CD14-positive monocyte (primary cell): ENCODE data around the gene LSMEM2. TPM values are rescaled to one million over a fixed set of nuclear protein-coding genes. Genes with fewer than 3 reads are reported as not detected.

Experiments used
- DNase-seq, 3 donors: peaks; one replicate each; pipeline ENCODE4 v3.0.0-alpha.2; 2011 to 2022
- H2AFZ ChIP-seq: 2 replicates; pipeline ENCODE4 v1.6.0; 2012; ENCODE audit warnings: mild to moderate bottlenecking, low read depth, low read length, inconsistent platforms; ENCODE audit not compliant: insufficient read depth, poor library complexity, severe bottlenecking
- H3K27ac ChIP-seq, 2 donors: 1 replicate in 1 of 2; 2 replicates in 1 of 2; pipeline ENCODE4 v1.5.1; 2012 to 2013; ENCODE audit warnings: low read length in 2 of 2, control low read depth in 1 of 2, inconsistent platforms in 1 of 2, low read depth in 1 of 2, mild to moderate bottlenecking in 1 of 2
- H3K27me3 ChIP-seq, 2 donors: one replicate each; pipeline versions ENCODE4 v1.6.0 to v1.6.1; 2011 to 2013; ENCODE audit warnings: low read length in 2 of 2; ENCODE audit not compliant: control insufficient read depth in 2 of 2, insufficient read depth in 2 of 2
- H3K36me3 ChIP-seq, 2 donors: replicated peaks in 1 of 2; 1 replicate in 1 of 2; 2 replicates in 1 of 2; pipeline versions ENCODE4 v1.5.1 to v1.6.1; 2012 to 2013; ENCODE audit warnings: low read length in 2 of 2, control low read depth in 1 of 2, inconsistent platforms in 1 of 2, mild to moderate bottlenecking in 1 of 2; ENCODE audit not compliant: insufficient read depth in 2 of 2, control insufficient read depth in 1 of 2
- H3K4me1 ChIP-seq, 2 donors: 1 replicate in 1 of 2; 2 replicates in 1 of 2; pipeline versions ENCODE4 v1.5.1 to v1.6.1; 2012 to 2013; ENCODE audit warnings: low read length in 2 of 2, control low read depth in 1 of 2, inconsistent platforms in 1 of 2, mild to moderate bottlenecking in 1 of 2, moderate library complexity in 1 of 2; ENCODE audit not compliant: insufficient read depth in 2 of 2, control insufficient read depth in 1 of 2
- H3K4me2 ChIP-seq: replicated peaks from 2 replicates; pipeline ENCODE3; 2012; ENCODE audit warnings: low read length, moderate library complexity, mild to moderate bottlenecking; ENCODE audit not compliant: poor library complexity, severe bottlenecking; ENCODE audit errors: extremely low read depth
- H3K4me3 ChIP-seq, 3 experiments: fragments of 200-600 bp in 1 of 3; sonication (generic) in 1 of 3; replicated peaks in 1 of 3; 1 replicate in 2 of 3; 2 replicates in 1 of 3; pipeline ENCODE4 v1.5.1; 2011 to 2013; ENCODE audit warnings: low read length in 3 of 3, mild to moderate bottlenecking in 3 of 3, control low read depth in 2 of 3, low read depth in 2 of 3, inconsistent platforms in 1 of 3, moderate library complexity in 1 of 3
- H3K79me2 ChIP-seq: 2 replicates; pipeline ENCODE4 v1.6.0; 2012; ENCODE audit warnings: mild to moderate bottlenecking, control low read depth, inconsistent platforms, low read length, moderate library complexity; ENCODE audit not compliant: insufficient read depth
- H3K9ac ChIP-seq: 2 replicates; pipeline ENCODE4 v1.6.0; 2017; ENCODE audit warnings: low read length, mild to moderate bottlenecking; ENCODE audit not compliant: insufficient read depth, poor library complexity, severe bottlenecking
- H3K9me3 ChIP-seq, 2 donors: replicated peaks in 1 of 2; 1 replicate in 1 of 2; 2 replicates in 1 of 2; pipeline versions ENCODE4 v1.5.1 to v1.6.1; 2012 to 2013; ENCODE audit warnings: low read length in 2 of 2, control low read depth in 1 of 2; ENCODE audit not compliant: control insufficient read depth in 1 of 2, insufficient read depth in 1 of 2
- H4K20me1 ChIP-seq: 2 replicates; pipeline ENCODE4 v1.6.0; 2012; ENCODE audit warnings: mild to moderate bottlenecking, low read length, control low read depth, moderate library complexity; ENCODE audit not compliant: insufficient read depth
- H3K27ac Mint-ChIP-seq, 7 donors: one replicate each; pipeline ENCODE4 v1.8.0; 2020; ENCODE audit warnings: mild to moderate bottlenecking in 7 of 7, mixed read lengths in 7 of 7, moderate library complexity in 6 of 7, inconsistent platforms in 2 of 7
- H3K27me3 Mint-ChIP-seq, 3 donors: one replicate each; pipeline ENCODE4 v1.8.0; 2021 to 2022; ENCODE audit warnings: low read depth in 3 of 3, mild to moderate bottlenecking in 3 of 3, mixed read lengths in 3 of 3, moderate library complexity in 3 of 3, inconsistent platforms in 1 of 3
- H3K36me3 Mint-ChIP-seq, 2 donors: one replicate each; pipeline ENCODE4 v1.8.0; 2020; ENCODE audit warnings: mixed read lengths in 2 of 2, inconsistent platforms in 1 of 2, mild to moderate bottlenecking in 1 of 2
- H3K4me1 Mint-ChIP-seq: one replicate; pipeline ENCODE4 v1.8.0; 2020; ENCODE audit warnings: mild to moderate bottlenecking, mixed read lengths
- H3K4me3 Mint-ChIP-seq, 2 donors: one replicate each; pipeline ENCODE4 v1.8.0; 2020; ENCODE audit warnings: mild to moderate bottlenecking in 2 of 2, mixed read lengths in 2 of 2, moderate library complexity in 1 of 2
- H3K9me3 Mint-ChIP-seq, 7 donors: one replicate each; pipeline ENCODE4 v1.8.0; 2020 to 2022; ENCODE audit warnings: mixed read lengths in 7 of 7, mild to moderate bottlenecking in 6 of 7, moderate library complexity in 6 of 7, inconsistent platforms in 2 of 7
- CTCF ChIP-seq: fragments of 200-600 bp; IDR thresholded peaks from one replicate; pipeline ENCODE4 v1.8.0; 2022; ENCODE audit warnings: antibody characterized with exemption, mild to moderate bottlenecking
- WGBS: methylation state at CpG from one replicate; pipeline ENCODE4 v1.1.5; 2013; ENCODE audit warnings: missing lambda C conversion rate; ENCODE audit not compliant: insufficient coverage; 5-methylcytosine and 5-hydroxymethylcytosine counted together
- intact Hi-C, 2 donors: fragments of 100-400 bp; cut with micrococcal nuclease; formaldehyde crosslinking; loops; one replicate each; pipeline versions ENCODE4 v1.15.0 to v1.15.1; 2023
- polyA plus RNA-seq, 3 donors: library from polyadenylated mRNA; depleted of rRNA in 1 of 3; unstranded in 2 of 3; stranded (reverse) in 1 of 3; fragments of 300-500 nt in 2 of 3; fragments of >200 nt in 1 of 3; fragmentation: Illumina TruSeq in 2 of 3; gene quantifications; 1 replicate in 2 of 3; 2 replicates in 1 of 3; pipeline ENCODE4 v1.2.3, GENCODE V29; 2012 to 2021

The LSMEM2 gene
- polyA plus RNA-seq, 3 donors, result not detected

GRCh38 chr3:50294492-50295403 is 15.9 kb downstream of the LSMEM2 start:
- no peak overlapping the region for H3K4me2 ChIP-seq
- no peaks in the 10 kb centered on the region for H3K27me3 ChIP-seq
- no peak for TF ChIP-seq CTCF
- peaks cover 33 to 43% of the 10 kb centered on the region in 2 donors for H3K4me1 ChIP-seq
- H3K79me2 ChIP-seq, result peaks cover 41% of the 10 kb centered on the region
- H3K4me3 ChIP-seq, result no peak overlapping the region
- H3K27me3 Mint-ChIP-seq, result no peaks in the 10 kb centered on the region
- no peaks in the 10 kb centered on the region for H4K20me1 ChIP-seq
- H3K9me3 ChIP-seq, result no peaks in the 10 kb centered on the region
- H3K36me3 ChIP-seq, result peaks cover 5 to 8% of the 10 kb centered on the region in 2 donors
- 97% methylated on average over 22 of the region's 22 CpGs for WGBS
- DNase-seq, result peak in 1 of 3 donors; percentile 5
- H3K9me3 Mint-ChIP-seq, result no peaks in the 10 kb centered on the region
- intact Hi-C loops, result loop anchor here (5.0 kb wide), 1 partner anchor 43 kb away; no protein-coding TSS in a partner anchor
- no peak overlapping the region for H3K9ac ChIP-seq
- peak overlapping the region in 1 of 7 donors; percentile 32 for H3K27ac Mint-ChIP-seq
- peaks cover 3 to 17% of the 10 kb centered on the region in 2 donors for H3K36me3 Mint-ChIP-seq
- no peak overlapping the region for H2AFZ ChIP-seq
- no peak overlapping the region for H3K4me3 Mint-ChIP-seq
- H3K27ac ChIP-seq, result no peak overlapping the region
- peaks cover 33% of the 10 kb centered on the region for H3K4me1 Mint-ChIP-seq

DNA sequence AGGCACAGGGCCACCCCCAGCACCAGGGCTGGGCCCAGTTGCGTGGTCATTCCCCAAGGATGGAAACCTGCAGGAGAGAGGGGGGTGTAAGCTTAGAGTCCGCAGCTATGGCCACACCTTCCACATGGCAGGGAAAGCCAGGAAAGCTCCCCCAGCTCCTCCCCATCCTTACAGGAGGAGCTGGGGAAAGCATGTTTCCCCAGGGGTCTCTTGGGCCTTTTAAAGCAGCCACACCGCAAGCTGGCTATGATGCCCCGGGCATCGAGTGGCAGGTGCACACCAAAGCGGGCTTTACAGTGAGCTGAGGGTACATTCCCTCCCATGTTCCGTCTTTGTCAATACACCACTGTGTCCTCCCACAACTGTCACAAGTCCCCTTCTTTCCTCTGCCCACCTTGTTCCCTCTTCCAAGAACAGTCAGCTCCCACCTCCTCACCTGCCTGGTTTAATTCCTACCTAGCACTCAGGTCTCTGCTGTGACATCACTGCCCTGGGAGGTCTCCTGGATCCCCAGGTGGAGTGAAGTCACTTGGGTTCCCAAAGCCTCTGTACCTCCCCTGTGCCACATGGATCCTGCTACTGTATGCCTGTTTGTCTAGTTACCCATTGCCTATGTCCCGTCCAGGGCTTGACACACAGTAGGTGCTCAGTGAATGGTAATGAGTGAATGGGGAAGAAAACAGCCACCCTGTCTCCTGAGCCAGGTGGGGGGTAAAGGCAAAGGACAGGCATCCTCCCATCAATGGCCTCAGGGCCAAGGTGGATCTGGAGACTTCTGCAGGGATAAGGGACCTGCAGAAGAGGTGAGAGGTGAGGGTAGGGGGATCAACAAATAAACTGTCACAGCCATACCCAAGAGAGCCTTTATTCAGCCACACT is 16.9 kb downstream of the LSMEM2 start:
- H3K4me3 Mint-ChIP-seq, result no peak overlapping the region
- H3K4me1 Mint-ChIP-seq, result peaks cover 42% of the 10 kb centered on the region
- H3K27ac ChIP-seq, result no peak overlapping the region
- H3K79me2 ChIP-seq, result peaks cover 37% of the 10 kb centered on the region
- H3K36me3 ChIP-seq, result no peaks in the 10 kb centered on the region
- no peaks in the 10 kb centered on the region for H3K27me3 ChIP-seq
- no peak overlapping the region for H2AFZ ChIP-seq
- peak overlapping the region in 2 of 7 donors; percentile 28 to 83 for H3K27ac Mint-ChIP-seq
- peak in 1 of 3 donors; percentile 3 for DNase-seq
- no peaks in the 10 kb centered on the region for H3K9me3 ChIP-seq
- peaks cover 44 to 54% of the 10 kb centered on the region in 2 donors for H3K4me1 ChIP-seq
- no peaks in the 10 kb centered on the region for H3K27me3 Mint-ChIP-seq
- no peak overlapping the region for H3K9ac ChIP-seq
- H3K9me3 Mint-ChIP-seq, result no peaks in the 10 kb centered on the region
- H4K20me1 ChIP-seq, result no peaks in the 10 kb centered on the region
- no peak overlapping the region for H3K4me3 ChIP-seq
- WGBS, result 97% methylated on average over 7 of the region's 8 CpGs
- TF ChIP-seq CTCF, result no peak
- H3K36me3 Mint-ChIP-seq, result peaks cover 3 to 9% of the 10 kb centered on the region in 2 donors
- intact Hi-C loops, result loop anchor here (5.0 kb wide), 1 partner anchor 42 kb away; no protein-coding TSS in a partner anchor
- no peak overlapping the region for H3K4me2 ChIP-seq
